ENCODE measurements around the gene DIDO1.
"Not testable (repeated sequence)": the region's sequence is repeated elsewhere in the genome, so short reads cannot be mapped to it uniquely, and the experiment has no call there.

DIDO1 gene

GRCh38 chr20:62965363-62965771, 39.1 kb upstream of the DIDO1 start:
- no peak overlapping the region for H3K27ac ChIP-seq
- no peak for TF ChIP-seq CTCF (conservative IDR thresholded peaks at IDR 0.05)

- TF ChIP-seq CTCF (conservative IDR thresholded peaks at IDR 0.05): no peak
- H3K27ac ChIP-seq: no peak overlapping the region
These were observed 38.4 kb upstream of the DIDO1 start for GRCh38 chr20:62964700-62965099.

DNA sequence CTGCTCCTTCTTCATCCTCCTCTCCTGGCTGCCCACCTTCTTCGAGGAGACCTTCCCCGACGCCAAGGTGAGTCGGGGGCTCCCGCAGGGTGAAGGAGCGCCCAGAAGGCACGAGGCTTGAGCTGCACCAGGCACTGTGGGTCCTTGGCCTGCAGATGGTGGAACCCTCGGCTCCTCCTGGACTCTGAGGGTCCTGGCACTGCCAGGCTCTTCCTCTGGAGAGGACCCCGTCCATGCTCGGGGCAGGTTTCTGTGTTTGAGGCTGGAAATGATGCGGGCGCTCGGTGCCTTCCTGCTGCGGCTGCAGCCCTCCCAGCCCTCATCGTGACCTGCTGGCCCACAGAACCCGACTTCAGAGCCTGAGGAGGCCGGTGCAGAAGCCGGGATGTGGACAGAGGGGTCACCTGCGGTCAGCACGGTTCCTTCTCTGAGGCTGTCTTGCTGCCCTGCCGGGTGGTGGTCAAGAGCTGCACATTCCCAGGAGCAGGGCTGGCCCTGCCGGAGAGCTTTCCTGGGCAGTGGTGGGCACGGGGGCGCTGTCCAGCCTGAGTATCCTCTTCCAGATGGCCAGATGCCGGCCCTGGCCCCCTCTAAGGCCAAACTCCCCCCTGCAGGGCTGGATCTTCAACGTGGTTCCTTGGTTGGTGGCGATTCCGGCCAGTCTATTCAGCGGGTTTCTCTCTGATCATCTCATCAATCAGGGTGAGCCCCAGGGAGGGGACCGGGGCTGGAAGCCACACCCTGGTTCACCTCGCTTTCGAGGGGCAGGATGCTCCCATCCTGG, 37.5 kb upstream of the DIDO1 start:
- TF ChIP-seq CTCF (conservative IDR thresholded peaks at IDR 0.05): no peak
- H3K27ac ChIP-seq: no peak overlapping the region

DNA sequence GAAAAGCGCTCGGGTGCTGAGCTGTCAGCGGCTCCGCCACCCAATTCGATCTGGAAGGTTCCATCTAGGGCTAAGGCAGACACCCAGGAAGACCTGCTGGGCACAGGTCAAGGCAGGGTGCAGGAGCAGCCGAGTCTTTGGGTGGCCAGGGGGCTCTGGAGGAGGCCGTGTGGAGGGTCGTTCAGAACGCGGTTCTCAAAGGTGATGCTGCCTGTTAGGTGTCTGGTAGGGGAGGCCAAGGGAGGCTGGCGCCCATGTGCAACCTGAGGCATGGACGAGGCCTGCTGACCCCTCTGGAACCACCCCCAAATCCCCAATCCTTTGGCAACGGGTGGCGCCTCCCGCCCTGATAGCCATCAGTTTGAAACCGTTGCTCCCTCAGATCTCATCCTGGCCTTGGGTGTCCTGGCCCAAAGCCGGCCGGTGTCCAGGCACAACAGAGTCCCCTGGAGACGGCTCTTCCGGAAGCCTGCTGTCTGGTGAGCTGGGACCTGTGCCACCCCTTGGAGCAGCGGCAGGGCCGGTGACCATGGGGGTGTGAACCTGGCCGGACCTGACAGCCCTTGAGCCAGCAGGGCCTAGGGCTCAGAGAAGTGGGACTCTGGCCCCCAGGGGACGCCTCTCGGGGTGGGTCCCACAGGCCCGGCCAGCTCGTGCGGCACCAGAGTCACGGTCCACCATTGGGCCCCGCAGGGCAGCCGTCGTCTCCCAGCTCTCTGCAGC, 36.7 kb upstream of the DIDO1 start:
- no peak overlapping the region for H3K27ac ChIP-seq
- TF ChIP-seq CTCF (conservative IDR thresholded peaks at IDR 0.05): no peak

DNA sequence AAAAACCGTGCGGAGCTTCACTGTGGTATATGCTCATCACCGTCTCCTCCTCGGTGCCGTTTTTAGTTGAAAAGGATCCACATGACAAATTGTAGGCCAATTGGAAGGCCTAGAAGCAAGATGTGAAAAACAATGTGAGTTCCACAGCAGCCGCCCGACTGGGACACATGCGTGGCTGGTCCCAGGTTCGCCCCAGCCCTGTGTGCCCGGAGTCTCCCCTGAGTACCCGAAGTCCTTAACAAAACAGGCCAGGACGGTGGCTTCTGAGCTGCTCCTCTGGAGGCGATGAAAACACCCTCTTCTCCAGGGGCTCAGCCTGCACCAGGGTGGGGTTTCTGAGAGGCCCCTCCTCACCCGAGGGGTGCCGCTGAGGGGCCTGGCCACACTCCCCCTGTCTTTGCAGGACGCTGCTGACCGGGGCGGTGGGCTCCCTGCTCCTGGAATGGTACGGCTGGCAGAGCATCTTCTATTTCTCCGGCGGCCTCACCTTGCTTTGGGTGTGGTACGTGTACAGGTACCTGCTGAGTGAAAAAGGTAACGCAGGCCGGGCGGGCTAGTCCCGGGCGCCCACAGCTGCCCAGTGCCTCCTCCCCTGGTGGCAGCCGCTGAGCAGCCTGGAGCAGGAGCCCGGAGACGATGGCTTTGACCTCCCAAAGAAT, 36.0 kb upstream of the DIDO1 start:
- no peak for TF ChIP-seq CTCF (conservative IDR thresholded peaks at IDR 0.05)
- no peak overlapping the region for H3K27ac ChIP-seq

- no peak overlapping the region for H3K27ac ChIP-seq
- no peak for TF ChIP-seq CTCF (conservative IDR thresholded peaks at IDR 0.05)
These were observed 35.5 kb upstream of the DIDO1 start for GRCh38 chr20:62961799-62962198.

GRCh38 chr20:62961310-62961783, 35.0 kb upstream of the DIDO1 start:
- TF ChIP-seq CTCF (conservative IDR thresholded peaks at IDR 0.05): no peak
- H3K27ac ChIP-seq: no peak overlapping the region

DNA sequence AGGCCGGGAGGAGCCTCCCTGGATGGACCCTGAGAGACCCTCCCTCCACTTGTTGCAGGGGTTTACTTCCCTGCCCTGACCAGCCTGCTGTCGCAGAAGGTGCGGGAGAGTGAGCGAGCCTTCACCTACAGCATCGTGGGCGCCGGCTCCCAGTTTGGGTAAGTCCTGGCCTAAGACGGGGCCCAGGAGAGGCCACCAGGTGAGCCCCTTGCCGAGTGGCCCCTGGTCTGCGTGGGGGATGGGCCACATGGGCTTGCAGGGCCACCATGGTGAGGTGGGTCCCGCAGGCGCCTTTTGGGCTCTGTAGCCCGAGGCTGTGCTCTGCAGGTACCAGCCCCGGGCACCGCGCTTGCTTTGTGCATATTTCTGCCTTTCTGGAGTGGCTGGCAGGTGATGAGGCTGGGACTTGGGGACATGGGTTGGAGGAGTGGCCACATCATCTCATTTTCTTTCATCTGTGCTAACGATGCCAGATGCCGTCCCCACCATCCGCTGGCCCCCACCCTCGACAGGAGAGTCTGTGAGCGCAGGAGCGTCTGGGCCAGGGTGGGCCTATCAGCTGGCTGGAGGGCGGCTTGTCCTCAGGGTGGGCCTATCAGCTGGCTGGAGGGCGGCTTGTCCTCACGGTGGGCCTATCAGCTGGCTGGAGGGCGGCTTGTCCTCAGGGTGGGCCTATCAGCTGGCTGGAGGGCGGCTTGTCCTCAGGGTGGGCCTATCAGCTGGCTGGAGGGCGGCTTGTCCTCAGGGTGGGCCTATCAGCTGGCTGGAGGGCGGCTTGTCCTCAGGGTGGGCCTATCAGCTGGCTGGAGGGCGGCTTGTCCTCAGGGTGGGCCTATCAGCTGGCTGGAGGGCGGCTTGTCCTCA, 34.4 kb upstream of the DIDO1 start:
- not testable (repeated sequence) for H3K27ac ChIP-seq
